Measurements from ENCODE around the gene TAF3.

The TAF3 gene

DNA sequence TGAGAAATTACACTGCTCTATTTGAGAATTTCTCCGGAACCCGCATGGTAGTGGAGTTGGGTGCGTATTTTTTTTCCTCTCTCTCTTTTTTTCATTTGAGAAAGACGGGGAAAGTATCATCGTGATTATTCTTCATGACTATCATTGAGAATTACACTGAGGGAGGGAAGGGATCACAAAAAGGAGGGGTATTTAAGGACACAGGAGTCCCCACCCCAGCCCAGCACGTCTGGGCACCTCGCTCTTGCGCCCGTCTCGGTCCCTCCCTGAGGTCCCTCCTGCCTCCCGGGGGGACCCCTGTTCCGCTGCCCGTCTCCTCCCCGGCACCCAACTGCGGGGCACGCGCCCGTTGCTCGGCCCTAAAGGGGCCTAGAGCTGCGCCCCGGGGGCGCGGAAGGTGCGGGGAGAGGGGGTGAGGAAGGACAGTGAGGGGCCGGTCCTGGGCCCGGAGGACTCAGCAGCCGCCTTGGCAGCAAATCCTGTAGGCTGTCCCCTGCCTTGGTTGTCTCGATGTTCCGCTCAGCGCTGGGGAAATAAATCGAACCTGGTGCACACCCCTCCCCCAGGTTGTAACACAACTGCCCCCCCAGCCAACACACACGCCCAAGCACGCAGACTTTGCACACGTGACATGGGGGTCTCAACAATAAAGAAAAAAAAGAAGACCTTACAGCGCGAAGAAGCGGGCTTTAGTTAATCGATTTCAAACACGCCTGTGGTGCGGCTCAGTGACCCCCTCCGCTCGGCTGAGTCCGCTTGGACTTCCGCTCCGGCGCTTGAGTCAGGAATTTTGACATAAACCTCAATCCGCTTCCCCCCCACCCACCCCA, 217.6 kb downstream of the TAF3 start:
- no peak for DNase-seq

DNA sequence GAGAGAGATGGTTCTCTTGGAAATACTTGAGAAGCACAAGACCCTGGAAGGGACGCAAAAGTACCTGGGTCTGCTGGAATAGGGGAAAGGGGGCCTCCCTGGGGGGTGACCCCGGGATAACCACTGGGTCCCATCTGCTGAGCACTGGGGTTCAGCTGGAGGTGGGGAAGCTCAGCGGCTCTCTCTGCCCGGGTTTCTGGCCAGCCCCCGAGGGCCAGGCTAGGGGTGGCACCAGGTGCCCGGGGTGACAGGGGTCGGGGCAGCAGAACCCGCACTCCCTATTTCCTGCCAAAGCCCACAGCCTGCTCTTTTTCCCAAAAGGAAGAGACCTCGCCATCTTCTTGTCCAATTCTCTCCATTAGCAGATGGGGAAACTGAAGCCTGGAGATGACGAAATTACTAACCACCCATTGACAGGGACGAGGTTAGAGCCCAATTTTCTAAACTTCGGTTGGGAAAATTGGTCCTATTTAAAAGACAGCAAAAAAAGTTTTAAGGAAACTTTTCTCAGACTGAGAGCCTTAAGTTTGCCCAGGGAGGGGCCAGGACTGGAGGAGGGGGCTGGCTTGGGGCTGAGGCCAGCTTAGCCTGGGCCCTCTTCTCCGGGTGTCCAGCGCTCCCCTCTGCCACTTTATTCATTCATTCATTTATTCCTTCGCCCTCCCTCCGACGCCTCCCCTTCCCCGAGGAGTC, 218.3 kb downstream of the TAF3 start:
- no peak for DNase-seq

GRCh38 chr10:8037199-8037801, 219.0 kb downstream of the TAF3 start:
- DNase-seq = no peak

GRCh38 chr10:8037941-8038894, 219.9 kb downstream of the TAF3 start:
- DNase-seq = no peak

DNA sequence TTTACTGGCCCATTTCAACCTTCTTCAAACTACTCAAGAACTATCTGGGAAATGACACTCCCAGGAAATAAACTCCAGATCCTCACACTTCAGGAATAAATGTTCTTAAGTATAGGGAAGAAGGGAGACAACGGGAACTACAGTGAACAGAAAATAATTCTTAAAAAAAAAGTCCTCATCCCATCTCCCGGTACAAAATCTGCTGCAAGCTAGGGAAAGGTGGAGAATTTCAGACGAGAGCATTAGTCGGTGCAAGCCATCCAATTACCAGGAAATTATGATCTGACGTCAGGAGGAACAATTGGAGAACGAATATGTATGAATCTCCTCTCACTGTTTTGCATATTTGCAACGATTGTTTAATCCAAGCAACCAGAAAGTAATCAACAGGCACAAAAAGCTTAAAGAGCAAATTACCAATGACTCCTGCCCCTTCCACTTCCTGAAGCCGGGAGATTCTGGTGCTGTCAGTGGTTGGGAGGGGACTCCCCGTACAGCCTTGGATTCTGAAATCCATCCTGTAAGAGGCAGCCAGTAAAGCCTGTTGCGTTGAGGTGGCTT, 221.1 kb downstream of the TAF3 start:
- DNase-seq = no peak

GRCh38 chr10:8040651-8041050, 222.3 kb downstream of the TAF3 start:
- no peak for DNase-seq

DNA sequence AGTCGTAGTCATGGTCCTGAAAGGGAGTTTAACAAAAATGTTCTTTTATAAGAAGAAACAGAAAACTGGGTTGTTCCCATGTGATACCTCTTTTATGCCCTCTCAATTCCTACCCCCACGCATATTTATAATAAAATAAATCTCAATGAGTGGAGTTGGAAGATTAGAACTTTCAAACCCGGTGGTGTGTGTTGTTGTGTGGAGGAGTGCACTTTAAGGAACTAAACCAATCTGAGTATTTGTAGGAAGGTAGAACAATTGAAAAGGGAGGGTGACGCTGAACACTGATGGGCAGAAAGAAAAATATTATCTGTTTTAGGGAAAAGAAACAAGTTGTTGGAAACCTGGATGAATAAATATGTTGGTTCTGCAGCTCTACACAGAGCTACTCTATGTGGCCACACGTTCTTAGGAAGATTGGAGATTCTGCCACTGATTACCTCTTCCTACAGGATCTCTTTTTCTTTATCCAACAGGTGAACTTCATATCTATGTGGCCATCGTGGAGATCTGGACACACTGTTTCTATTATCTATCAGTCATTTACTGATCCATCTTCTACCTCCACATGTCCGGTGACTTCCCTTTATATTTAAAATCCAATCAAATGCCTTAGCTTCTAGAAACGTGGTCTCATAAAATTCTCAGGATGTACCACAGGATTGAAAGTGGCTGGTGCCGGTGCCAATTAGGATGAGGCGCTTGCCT, 223.1 kb downstream of the TAF3 start:
- no peak for DNase-seq

DNA sequence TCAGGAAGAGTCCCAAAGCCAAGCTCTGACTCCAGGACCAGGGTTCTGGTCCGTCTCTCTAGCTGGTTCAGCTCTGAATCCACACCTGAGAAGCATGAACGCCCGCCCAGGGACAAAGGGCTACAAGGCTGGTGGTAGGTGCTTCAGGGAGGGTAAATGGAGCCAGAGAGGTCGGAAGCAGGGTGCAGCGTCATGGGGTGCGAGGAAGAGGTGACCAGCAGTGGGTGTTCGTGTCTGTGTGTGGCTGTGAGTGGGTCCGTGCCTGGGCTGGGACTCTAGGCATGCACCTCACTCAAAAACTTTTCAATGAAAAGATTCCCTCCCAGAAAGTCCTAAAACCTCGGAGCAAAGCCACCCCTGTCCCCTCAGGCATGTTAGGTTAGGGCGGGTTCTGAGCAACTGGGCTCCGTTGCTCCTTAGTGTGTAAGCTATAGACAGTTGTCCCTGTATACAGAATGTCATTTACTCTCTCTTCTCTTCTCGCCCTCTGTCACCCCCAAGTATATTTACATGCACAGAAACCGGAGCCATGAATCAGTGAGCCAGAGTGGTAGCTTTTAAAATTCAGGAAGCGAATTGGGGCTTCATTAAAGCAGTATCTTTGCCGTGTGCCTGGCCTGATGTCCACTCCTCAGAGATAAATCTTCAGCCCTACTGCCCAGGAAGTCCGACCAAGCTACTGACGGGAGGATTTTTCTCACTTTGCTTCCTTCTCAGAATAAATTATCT, 223.9 kb downstream of the TAF3 start:
- DNase-seq = no peak

GRCh38 chr10:8042721-8043568, 224.6 kb downstream of the TAF3 start:
- DNase-seq = no peak

DNA sequence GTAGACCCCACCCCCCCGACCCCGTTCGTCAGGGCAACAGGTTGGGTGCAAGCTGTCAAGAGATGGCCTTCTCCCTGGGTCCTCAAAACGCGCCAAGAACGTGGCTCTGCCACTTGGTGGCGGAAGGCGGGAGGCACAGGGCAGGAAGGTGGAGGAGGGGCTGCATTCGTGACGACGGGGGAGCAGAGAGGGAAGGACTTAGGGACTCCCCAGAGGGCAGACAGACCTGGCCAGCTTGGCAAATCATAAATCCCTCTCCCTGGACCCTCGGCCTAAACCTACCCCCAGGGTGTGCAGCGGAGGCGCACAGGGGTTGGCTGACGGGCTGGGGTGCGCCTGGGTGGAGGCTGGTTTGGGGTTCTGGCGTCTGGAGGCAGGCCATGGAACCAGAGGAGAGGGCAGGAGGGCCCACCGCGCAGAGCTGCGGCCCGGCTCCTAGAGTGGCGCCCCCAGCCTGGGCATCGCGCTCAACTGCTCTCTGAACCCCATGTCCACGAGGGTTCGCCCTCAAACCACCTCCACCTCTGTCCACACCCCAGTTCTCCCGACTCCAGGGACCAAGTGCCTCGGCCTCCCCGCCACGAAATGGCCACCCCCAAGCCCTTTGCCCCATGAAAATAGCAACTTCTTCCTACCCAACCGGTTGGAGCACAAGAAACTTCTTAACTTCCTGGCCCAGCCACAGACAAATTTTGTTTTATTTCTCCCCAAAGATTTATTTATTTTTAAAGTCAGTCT, 225.4 kb downstream of the TAF3 start:
- no peak for DNase-seq

DNA sequence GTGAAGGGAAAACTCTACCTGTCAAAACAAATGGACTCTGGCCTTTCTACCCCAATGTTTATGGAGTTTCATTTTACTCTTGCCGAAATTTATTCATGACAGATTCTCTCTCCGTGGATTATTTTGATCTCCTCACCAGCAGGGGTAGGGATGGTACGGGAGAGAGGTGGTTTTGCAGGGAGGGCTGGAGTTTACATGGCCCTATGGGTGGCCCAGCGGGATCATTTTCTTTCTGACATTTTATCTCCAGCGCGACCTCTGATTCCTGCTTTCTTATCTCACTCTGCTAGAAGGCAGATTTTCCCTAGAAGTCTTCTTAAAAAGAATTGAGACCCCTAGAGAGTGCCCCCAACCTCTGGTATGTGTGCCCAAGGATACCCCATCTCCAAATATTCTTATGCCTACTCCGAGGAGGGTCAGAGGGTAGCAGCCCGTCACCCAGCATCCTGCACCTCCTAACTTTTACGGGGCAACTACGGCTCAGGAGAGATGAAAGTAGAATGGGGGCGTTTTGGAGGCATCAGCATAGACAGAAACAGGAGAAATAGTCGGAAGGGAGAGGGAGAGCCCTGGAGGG, 226.1 kb downstream of the TAF3 start:
- no peak for DNase-seq

- no peak for DNase-seq
Measured at GRCh38 chr10:8044908-8045725, 226.8 kb downstream of the TAF3 start.

GRCh38 chr10:8045726-8046494, 227.6 kb downstream of the TAF3 start:
- no peak for DNase-seq

DNA sequence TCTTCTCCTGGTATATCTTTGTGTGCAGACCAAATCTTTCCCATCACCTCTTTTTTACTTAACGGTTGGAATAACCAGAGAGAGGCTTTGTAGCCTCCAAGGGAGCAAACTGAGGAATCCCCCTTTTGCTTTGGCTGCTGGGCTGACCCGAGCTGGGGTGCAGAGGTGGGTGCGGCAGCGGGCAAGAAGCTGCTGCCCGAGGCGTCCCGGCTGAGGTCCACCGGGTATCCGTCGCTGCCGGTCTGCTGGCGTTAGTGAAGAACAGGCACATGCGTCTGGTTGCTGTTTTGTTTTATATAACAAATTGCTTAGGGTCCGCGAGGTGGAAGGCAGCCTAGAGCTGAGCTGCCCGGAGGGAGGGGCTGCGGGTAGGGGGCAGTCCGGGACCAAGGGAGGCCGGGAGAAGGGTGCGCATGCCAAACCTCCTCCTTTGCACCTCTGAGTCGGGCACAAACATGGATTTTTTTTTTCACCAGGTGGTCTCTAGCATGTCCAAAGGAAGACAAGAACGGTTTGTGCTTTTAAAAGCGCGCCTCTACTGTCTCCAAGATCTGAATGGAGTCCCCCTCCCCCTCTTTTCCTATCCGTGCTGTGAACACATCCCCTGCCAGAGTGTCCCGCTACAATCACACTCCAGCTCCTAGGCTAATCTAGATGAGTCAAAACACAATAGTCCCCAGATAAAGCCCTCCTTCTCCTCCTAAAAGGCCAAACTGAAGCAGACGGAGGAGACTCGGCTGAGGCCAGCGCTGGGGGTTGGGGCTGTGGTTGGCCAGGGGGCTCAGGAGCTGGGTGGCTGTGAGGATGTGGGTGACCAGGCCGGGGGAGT, 229.4 kb downstream of the TAF3 start:
- no peak for DNase-seq

- DNase-seq = peak; percentile 56
Measured at GRCh38 chr10:8048281-8049008, 230.1 kb downstream of the TAF3 start.

Measured in activated gamma-delta T cell treated with Interleukin-2 at 50 U/mL for 16 hours (primary cell).